GM12892 (cell line): ENCODE data around the gene EIF3K.
"Not testable (repeated sequence)": the region's sequence is repeated elsewhere in the genome, so short reads cannot be mapped to it uniquely, and the experiment has no call there.

Experiments used
- POLR2A ChIP-seq: IDR thresholded peaks from 2 replicates; pipeline ENCODE4 v1.6.1; 2011; ENCODE audit warnings: low read depth, low read length, control low read depth
- POLR2AphosphoS5 ChIP-seq: IDR thresholded peaks from 2 replicates; pipeline ENCODE4 v1.6.1; 2011; ENCODE audit warnings: low read depth, low read length, control low read depth

DNA sequence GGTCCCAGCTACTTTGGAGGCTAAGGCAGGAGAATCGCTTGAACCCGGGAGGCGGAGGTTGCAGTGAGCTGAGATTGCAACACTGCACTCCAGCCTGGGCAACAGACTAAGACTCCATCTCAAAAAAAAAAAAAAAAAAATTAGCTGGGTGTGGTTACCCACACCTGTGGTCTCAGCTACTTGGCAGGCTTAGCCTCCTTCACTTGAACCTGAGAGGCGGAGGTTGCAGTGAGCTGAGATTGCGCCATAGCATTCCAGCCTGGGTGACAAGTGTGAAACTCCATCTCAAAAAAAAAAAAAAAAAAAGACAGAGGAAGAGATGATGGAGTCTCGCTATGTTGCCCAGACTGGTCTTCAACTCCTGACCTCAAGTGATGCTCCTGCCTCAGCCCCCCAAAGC lies 39.7 kb upstream of the EIF3K start:
- TF ChIP-seq POLR2A, POLR2AphosphoS5: not testable (repeated sequence)
